Nephron progenitor cell (in vitro differentiated cells): ENCODE results near the gene ARHGEF11.

ENCODE experiments used
- DNase-seq: peaks from one replicate; pipeline ENCODE4 v3.0.0; 2021
- H3K27ac Mint-ChIP-seq: 2 replicates; pipeline ENCODE4 v1.8.0; 2021; ENCODE audit warnings: mild to moderate bottlenecking, moderate library complexity, mixed read lengths
- H3K27me3 Mint-ChIP-seq: 2 replicates; pipeline ENCODE4 v1.8.0; 2021; ENCODE audit warnings: mild to moderate bottlenecking, low read depth, mixed read lengths; ENCODE audit not compliant: poor library complexity
- H3K36me3 Mint-ChIP-seq: 2 replicates; pipeline ENCODE4 v1.8.0; 2021; ENCODE audit warnings: low read depth, mixed read lengths
- H3K4me1 Mint-ChIP-seq: 2 replicates; pipeline ENCODE4 v1.8.0; 2021; ENCODE audit warnings: mixed read lengths
- H3K4me3 Mint-ChIP-seq: 2 replicates; pipeline ENCODE4 v1.8.0; 2021; ENCODE audit warnings: mild to moderate bottlenecking, moderate library complexity, mixed read lengths
- H3K9me3 Mint-ChIP-seq: 2 replicates; pipeline ENCODE4 v1.8.0; 2021; ENCODE audit warnings: mild to moderate bottlenecking, moderate library complexity, mixed read lengths
- CTCF ChIP-seq: fragments of 200-600 bp; sonication (generic); IDR thresholded peaks from 2 replicates; pipeline ENCODE4 v1.5.0; 2021; ENCODE audit warnings: antibody characterized with exemption

The ARHGEF11 gene

GRCh38 chr1:156956333-156956732, 89.2 kb downstream of the ARHGEF11 start:
- peaks cover 31% of the 10 kb centered on the region for H3K4me1 Mint-ChIP-seq
- H3K36me3 Mint-ChIP-seq: peaks cover 75% of the 10 kb centered on the region
- H3K9me3 Mint-ChIP-seq: no peaks in the 10 kb centered on the region
- no peak overlapping the region for H3K4me3 Mint-ChIP-seq
- H3K27me3 Mint-ChIP-seq: peaks cover 6% of the 10 kb centered on the region
- no peak for TF ChIP-seq CTCF
- H3K27ac Mint-ChIP-seq: no peak overlapping the region
- no peak for DNase-seq

DNA sequence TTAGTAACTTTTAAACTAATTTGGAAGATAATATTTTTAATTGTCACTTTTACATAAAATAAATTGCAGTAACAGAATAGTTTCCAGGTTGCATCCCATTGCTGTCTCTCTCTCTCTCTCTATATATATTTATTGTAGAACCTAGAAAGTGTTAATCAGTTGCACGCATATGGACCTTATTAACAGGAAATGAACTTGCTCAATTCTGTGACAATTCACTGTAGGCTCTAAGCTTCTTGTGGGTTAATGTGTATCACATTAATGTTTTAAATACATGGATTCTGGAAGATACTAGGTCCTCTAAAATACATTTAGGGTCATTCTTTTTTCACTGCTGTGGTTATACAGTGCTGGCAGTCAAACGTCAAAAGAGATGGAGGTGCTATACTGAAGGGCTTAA, 92.0 kb downstream of the ARHGEF11 start:
- DNase-seq: no peak
- Mint-ChIP-seq H3K4me3 (no peak overlapping the region), H3K9me3 (no peaks in the 10 kb centered on the region), H3K4me1 (peaks cover 6% of the 10 kb centered on the region), H3K36me3 (peaks cover 73% of the 10 kb centered on the region), H3K27ac (no peak overlapping the region), H3K27me3 (peaks cover 2% of the 10 kb centered on the region)
- TF ChIP-seq CTCF: no peak

DNA sequence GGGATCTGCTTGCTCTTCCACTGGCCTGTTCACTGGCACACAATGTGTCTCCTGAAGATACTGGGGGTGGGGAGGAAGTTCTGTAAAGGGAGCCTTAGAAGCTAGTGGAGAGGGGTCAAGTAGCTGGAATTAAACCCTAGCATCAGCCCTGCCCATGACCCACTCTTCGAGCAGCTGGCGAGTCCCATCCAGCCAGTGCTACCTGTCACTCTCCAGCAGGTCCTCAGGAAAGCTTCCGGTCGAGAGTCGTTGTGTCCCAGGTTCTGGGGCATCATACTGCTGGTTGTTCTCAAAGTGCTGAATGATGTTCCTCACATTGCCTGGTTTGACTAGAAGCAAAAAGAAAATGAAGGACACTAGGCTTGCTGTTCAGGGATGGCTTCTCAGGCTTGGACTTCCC, 94.2 kb downstream of the ARHGEF11 start:
- Mint-ChIP-seq H3K4me1 (no peaks in the 10 kb centered on the region), H3K27me3 (peaks cover 2% of the 10 kb centered on the region), H3K27ac (no peak overlapping the region), H3K9me3 (no peaks in the 10 kb centered on the region), H3K4me3 (no peak overlapping the region), H3K36me3 (peaks cover 68% of the 10 kb centered on the region)
- no peak for DNase-seq
- TF ChIP-seq CTCF: no peak

GRCh38 chr1:156949127-156949526, 96.4 kb downstream of the ARHGEF11 start:
- peaks cover 76% of the 10 kb centered on the region for H3K36me3 Mint-ChIP-seq
- no peaks in the 10 kb centered on the region for H3K9me3 Mint-ChIP-seq
- DNase-seq: no peak
- TF ChIP-seq CTCF: no peak
- no peaks in the 10 kb centered on the region for H3K27me3 Mint-ChIP-seq
- H3K4me1 Mint-ChIP-seq: no peaks in the 10 kb centered on the region
- no peak overlapping the region for H3K4me3 Mint-ChIP-seq
- no peak overlapping the region for H3K27ac Mint-ChIP-seq

DNA sequence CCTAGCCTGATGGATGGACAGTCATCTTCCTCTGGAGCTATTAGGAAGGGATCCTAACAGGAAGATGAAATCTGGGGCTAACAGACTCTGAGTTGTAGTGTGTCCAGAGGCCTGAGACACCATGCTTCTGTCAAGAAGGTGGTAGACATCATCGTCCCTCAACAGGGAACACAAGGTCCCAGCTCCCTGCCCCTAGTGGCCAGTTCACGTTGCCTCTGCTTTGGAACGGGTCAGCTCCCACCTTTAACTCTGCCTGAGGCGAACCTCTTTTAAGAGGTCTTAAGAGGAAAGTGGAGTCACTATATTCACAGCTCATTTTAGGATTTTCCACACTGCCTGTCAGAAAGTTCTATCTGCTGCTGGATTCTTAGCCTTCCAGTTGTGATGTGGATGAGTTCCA, 96.8 kb downstream of the ARHGEF11 start:
- peaks cover 81% of the 10 kb centered on the region for H3K36me3 Mint-ChIP-seq
- no peaks in the 10 kb centered on the region for H3K27me3 Mint-ChIP-seq
- TF ChIP-seq CTCF: no peak
- no peak overlapping the region for H3K4me3 Mint-ChIP-seq
- no peak for DNase-seq
- H3K9me3 Mint-ChIP-seq: no peaks in the 10 kb centered on the region
- H3K27ac Mint-ChIP-seq: no peak overlapping the region
- no peaks in the 10 kb centered on the region for H3K4me1 Mint-ChIP-seq

DNA sequence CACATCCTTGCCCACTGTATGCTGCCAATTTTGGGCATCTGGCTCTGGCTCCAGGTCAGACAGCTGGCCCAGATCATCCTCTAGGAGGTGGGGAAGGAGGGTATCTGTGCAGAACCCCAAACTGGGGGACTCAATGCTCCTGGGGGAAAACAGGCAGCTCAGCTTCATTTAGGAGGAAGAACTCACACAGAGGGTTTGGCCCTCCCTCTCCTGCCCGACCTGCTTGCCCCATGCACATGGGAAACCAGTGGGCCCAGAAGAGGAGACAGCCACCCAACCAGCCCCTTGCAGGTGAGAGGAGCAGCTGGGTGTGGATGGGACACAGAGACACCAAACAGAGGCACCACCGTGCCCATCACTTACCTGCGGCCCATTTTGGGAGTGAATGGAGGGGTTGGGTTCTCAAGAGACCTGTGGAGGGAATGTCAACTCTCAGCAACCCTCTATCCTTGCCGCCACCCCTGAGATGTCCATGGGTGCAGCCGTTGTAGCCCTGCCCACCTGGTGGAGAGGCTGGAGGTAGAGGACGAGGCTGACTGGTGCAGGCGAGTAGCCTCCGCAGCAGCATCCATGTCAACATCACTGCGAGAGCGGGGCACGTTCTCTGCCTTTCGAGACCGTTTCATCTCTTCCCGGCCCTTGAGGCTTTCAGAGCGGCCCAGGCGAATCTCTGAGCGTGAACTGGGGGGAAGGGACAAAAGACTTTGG, 97.6 kb downstream of the ARHGEF11 start:
- H3K27me3 Mint-ChIP-seq: no peaks in the 10 kb centered on the region
- no peak for DNase-seq
- no peak overlapping the region for H3K4me3 Mint-ChIP-seq
- no peak overlapping the region for H3K27ac Mint-ChIP-seq
- TF ChIP-seq CTCF: no peak
- no peaks in the 10 kb centered on the region for H3K4me1 Mint-ChIP-seq
- no peaks in the 10 kb centered on the region for H3K9me3 Mint-ChIP-seq
- peaks cover 87% of the 10 kb centered on the region for H3K36me3 Mint-ChIP-seq
